Posterior vena cava (tissue), 2 donors: ENCODE measurements around the gene SEC14L2. TPM values are rescaled to one million over a fixed set of nuclear protein-coding genes. Genes with fewer than 3 reads are reported as not detected.

ENCODE experiments used
- DNase-seq: peaks from one replicate; pipeline ENCODE4 v3.0.0-alpha.2; 2020; ENCODE audit warnings: low spot score
- intact Hi-C, 2 donors: fragments of 100-400 bp; cut with DNase I; formaldehyde crosslinking; loops; one replicate each; pipeline versions ENCODE4 v1.14.1 to v1.14.2; 2022 to 2023
- total RNA-seq, 2 donors: library from RNA; stranded (reverse); fragmentation: NEBNext Ultra II Directional; extraction: Animal tissue kit (Norgen Biotek cat#: 25700); gene quantifications; one replicate each; pipeline ENCODE4 v1.2.1, GENCODE V29; 2021
- donor health status: DM: yes; HTN: yes; CAD: no.
- donor health status: DM: yes; HTN: yes; CAD: no.

Gene SEC14L2
- total RNA-seq, 2 donors from 2014 or later, result 8.0 to 10.9 TPM

GRCh38 chr22:30373331-30374325, 23.2 kb upstream of the SEC14L2 start:
- DNase-seq, result no peak
- intact Hi-C loops, result no loop called here

GRCh38 chr22:30375312-30375849, 21.4 kb upstream of the SEC14L2 start:
- intact Hi-C loops, result loop anchor here in 1 of 2 donors (5.0 kb wide), 1 partner anchor 98 kb away; no protein-coding TSS in a partner anchor
- no peak for DNase-seq

DNA sequence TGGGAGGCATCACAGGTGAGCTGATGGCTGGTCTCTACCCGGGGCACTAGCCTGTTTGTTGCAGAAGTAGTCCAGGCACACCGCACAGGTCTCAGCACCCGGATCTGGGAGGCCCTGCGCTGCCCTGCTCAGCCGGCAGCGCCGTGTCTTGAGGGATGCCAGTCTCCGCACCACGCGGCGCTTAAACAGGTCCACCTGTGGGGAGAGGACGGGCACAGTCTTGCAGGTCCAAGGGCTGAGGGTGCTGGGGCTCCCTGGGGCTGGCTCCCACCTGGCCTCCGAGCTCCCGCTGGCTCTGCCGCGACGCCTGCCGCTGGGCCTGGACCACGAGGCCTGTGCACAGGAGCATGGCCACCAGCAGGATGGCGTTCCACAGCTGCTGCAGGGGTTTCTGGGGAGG, 16.8 kb upstream of the SEC14L2 start:
- no peak for DNase-seq
- intact Hi-C loops, result no loop called here

DNA sequence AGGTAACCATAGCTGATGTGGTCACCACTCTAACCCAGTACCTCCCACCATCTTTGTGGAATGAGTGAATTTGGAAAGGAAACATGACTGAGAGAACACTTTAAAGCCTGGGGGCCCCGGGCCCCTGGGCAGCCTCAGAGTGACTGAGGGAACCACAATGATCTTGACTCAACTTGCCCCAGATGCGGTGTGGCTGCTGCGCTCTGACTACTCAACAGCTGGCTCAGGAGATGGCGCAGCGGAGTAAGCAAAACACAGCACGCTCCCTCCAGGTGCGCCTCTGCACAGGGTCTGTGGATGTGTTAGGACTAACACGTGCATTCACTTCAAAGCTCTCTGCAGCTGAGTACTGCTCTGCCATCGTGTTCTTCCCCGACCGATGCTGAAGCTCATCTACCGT, 15.6 kb upstream of the SEC14L2 start:
- no peak for DNase-seq
- intact Hi-C loops, result no loop called here

DNA sequence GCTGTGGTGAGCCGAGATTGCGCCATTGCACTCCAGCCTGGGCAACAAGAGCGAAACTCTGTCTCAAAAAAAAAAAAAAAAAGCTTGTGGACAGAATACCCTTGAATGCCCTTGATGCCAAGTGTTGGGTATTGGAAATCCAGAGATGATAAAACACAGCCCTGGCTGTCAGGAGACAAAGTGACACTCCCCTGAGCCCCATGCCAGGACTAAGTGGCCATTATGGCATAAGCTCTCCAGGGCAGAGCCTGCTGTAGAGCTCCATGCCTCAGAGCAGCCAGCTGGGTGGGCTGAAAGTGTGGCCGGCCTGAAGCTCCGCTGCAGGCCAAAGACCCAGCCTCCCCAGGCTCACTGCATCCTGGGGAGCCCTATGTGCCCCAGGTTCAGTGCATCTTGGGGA, 14.5 kb upstream of the SEC14L2 start:
- DNase-seq, result no peak
- intact Hi-C loops, result no loop called here

- no peak for DNase-seq
- intact Hi-C loops, result no loop called here
These were observed 13.8 kb upstream of the SEC14L2 start for GRCh38 chr22:30383061-30383460.

DNA sequence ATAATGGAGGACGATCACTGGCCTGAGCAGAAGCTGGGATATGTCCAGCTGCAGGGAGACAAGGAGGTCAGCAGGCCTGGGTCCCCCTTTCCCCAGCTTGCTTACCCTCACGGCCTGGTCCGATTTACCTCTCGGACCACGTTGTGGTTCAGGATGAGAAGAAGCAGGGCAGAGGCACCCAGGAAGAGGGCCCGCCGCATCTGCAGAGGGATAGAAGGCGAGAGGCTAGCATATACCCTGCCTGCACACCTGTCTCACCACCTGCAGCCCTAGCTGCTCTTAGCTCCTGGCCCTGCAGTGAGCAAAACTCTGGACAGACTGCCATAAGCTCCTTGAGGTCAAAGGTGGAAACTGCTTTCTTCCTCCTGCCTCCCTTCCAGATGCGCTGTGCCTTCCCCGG, 10.9 kb upstream of the SEC14L2 start:
- DNase-seq, result no peak
- intact Hi-C loops, result loop anchor here (2.0 kb wide), 1 partner anchor 123 kb away; no protein-coding TSS in a partner anchor

- intact Hi-C loops, result loop anchor here (2.0 kb wide), 1 partner anchor 124 kb away; no protein-coding TSS in a partner anchor
- DNase-seq, result no peak
These were observed 10.2 kb upstream of the SEC14L2 start for GRCh38 chr22:30386608-30386959.

- intact Hi-C loops, result loop anchor here (2.0 kb wide), 1 partner anchor 124 kb away; no protein-coding TSS in a partner anchor
- peak; percentile 94 for DNase-seq
These were observed 9.6 kb upstream of the SEC14L2 start, which contains the start of gene RNF215 for GRCh38 chr22:30386960-30387827. RNF215 (minus strand) TSS chr22:30387411; CDS start chr22:30387313, 98 bp downstream.

DNA sequence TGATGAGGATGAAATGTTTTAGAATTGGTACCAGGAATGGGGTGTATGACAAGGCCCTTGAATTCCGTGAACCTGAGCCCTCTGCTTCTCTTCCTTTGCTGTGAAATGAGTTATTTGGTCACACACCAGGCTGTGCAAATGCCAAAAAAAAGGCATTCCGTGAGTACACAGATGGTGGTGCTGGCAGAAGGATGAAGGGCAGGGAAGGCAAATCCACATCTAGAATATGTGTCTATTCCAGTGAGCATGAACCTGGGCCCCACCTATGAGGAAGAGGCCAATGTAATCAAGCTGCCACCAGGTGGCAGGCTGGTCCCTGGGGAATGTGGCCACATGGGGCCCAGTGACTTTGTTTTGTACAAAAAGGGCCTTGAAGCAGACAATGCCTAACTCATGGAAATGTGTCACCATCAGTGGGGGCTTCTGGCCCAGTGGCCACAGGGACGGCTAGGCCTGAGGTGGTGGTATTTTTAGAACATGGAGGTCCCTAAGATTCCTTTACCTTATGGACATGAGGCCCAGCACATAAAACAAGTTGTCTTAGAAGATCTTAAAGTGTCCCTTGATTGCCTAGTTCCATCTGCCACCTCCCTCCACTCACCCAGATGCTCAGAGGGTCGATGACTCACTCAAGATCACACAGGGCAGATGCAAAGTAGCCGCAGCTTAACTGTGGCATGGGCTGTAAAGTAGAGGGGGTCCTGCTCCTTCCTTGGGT, 5.7 kb upstream of the SEC14L2 start:
- peak; percentile 86 for DNase-seq

DNA sequence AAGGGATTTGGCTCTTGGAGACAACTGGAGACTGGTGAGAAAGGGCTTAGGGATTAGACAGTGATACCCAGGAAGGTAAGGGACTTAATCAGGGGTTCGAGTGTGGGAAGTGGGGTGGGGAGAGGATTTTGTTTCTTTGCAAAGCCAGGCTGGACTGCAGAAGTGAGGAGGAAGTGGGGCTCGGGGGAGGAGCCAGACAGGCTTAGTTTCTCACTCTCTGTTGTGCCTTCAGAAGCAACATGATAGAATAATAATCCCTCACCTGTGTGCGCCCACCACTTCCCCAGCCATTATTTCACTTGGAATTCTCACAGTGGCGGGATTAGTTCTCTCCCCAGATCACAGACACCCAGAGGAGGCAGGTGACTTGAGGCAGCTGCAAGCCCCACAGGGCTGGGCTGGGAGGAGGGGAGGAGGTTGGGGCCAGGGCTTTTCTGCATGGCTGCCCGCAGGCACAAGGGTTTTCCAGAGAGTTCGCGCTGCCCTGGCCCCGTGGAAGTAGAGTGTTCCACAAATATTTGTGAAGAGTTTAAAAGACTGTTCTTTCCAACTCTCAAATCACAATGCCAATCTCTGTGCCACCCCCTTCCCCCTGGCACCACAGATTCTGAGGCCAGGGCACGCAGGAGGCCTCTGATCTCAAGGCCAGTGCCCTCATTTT, 4.0 kb upstream of the SEC14L2 start:
- DNase-seq, result no peak
- intact Hi-C loops, result no loop called here

More for the DNA sequence above, 5.7 kb upstream of the SEC14L2 start:
- intact Hi-C loops, result no loop called here

DNA sequence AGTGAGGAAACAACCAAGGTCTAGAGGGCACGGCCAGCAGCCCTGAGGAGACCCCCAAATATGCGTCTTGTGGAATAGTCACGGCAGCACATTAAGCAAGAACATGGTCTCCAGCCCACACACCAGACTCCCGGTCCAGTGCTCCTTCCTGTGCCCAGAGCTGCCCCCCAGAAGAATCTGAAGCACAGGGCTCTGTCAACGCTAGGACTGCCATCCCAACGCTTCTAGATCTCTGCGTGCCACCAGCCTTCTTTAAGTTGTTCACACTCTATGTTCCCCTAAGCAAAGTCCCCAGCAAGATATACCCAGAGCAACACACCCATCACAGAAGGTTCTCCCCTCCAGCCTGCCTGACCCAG, 3.5 kb upstream of the SEC14L2 start:
- intact Hi-C loops, result no loop called here
- no peak for DNase-seq

DNA sequence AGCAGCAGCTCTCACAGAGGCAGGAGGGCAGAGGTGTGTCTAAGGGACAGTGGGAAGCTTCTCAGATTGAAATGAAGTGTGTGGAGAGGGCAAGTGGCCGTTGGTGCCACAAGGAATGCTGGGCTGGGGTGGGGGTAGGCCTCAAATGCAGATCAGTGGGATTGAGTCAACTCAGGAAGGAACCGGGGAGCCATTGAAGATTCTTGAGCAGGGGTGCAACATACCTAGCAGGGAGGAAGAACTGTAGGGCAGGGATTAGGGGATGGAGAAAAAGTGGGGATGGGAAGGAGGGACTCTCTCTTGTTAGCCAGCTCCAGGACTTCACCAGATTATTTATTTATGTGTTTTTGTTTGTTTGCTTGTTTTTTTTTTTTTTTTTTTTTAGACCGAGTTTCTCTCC, 2.9 kb upstream of the SEC14L2 start:
- DNase-seq, result no peak
- intact Hi-C loops, result no loop called here

DNA sequence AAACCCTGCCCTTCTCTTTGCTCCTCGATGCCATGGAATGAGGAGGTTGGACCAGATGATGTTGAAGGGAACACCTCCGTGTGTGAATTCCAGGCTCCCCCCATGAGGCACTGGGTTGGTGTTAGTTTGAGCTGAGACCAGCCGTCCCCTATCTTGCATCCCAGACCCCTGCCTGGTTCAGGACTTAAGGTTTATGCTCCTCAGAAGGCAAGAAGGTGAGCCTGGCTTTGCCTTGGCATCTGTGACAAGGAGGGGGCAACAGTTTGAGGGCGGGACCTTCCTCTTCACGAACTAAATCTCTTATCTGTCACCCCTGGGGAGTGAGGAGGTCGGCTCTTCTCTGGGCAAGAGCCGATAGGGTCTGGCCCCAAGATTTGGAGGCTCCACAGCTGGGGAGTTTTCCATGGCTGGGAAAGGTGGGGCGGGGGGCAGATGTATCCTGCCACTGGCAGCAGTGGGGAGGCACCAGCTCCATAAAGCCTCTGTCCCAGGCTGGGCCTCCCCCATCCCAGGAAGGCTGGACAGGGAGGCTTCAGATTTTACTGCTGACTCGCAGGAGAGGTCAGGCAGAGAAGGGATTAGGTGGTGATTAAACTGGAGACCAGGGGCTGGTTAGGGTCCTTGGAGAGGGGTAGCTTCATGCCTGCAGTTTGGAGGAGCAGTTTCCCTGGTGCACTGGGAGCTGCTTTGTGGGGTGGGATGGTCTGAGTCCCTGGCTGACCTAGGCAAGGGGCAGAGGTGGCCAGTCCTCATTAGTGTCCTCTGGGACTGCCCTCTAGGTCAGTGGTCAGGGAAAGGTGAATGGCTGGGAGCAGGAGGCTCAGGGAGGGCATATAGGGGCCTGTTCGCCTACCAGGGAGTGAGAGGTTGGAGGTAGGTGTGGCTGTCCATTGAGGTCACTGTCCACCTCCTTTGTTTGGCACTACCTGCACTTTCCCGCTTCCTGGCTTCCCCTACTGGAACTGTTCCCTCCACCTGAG, 1.1 kb downstream of the SEC14L2 start:
- intact Hi-C loops, result no loop called here
- no peak for DNase-seq

DNA sequence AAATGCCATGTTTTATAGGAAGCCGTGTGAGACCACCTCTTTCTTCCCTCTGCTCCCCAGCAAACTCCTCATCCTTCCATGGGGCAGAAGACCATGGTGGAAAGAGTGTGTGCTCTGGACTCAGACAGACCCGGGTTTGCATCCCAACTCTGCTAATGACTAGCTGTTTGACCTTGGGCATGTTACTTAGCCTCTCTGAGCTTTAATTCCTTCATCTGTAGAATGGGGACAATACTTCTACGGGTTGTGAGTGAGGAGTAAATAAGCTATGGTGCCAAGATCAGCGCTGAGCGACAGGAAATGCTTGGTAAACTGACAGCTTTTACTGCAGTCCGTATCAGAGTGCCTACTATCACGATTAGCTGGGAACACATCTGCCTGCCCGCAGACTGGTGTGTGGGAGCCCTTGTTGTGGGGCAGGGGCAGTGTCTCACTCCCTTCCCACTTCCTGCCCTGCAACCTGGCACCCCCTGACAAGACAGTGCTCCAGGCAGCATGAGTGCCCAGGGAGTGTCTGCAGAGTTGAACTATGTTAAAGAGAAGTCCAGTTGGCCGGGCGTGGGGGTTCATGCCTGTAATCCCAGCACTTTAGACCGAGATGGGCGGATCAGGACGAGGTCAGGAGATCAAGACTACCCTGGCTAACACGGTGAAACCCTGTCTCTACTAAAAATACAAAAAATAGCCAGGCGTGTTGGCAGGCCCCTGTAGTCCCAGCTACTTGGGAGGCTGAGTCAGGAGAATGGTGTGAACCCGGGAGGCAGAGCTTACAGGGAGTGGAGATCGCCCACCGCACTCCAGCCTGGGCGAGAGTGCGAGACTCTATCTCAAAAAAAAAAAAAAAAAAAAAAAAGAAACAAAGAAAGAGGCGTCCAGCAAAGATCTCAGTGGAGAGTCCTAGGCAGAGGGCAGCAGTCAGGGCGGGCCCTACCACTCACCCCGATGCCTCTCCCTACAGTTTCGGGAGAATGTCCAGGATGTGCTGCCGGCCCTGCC, 2.2 kb downstream of the SEC14L2 start:
- no peak for DNase-seq
- intact Hi-C loops, result no loop called here

DNA sequence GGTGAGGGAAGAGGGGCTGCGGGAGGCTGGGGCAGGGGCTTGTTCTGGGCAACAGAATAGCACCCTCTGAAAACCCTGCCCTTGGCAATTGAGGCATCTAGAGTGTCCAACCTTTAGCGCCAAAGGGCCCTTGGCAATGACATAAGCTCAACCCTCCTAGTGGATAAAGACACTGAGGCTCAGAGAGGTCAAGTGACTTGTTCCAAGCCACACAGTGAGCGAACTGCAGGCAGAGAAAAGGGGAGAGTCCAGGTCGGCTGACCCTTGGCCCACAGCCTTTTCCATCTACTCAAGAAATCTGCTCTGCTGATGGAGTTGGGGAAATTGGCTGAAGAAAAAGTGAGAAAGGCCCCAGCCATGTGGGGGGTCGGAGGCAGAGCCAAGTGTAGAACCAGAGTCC, 2.9 kb downstream of the SEC14L2 start:
- no peak for DNase-seq
- intact Hi-C loops, result no loop called here
